GM15510 (cell line): ENCODE results near the gene RAPGEF5.

Experiments
- POLR2A ChIP-seq: IDR thresholded peaks from 3 replicates; pipeline ENCODE4 v1.6.1; 2011; ENCODE audit warnings: borderline replicate concordance; ENCODE audit not compliant: insufficient read length; ENCODE audit errors: extremely low read depth

Gene RAPGEF5

DNA sequence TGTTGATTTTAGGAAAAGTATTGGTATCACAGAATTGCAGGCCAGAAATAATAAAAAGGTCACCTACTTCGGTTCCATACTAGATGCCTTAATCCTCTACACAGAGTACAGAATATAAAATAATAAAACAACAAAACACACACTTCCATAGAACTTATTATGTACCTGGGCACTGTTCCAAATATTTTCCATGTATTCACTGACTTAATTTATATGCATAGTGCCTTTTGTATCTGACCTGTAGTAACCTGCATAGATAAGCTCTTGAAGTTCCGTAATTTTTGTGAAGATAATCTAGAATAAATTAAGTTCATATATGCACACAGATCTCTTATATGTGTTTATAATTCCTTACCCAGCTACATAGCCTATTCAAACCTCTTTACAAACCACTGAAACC lies 78.3 kb downstream of the RAPGEF5 start:
- TF ChIP-seq POLR2A: no peak

GRCh38 chr7:22277375-22277774 lies 79.6 kb downstream of the RAPGEF5 start:
- no peak for TF ChIP-seq POLR2A

GRCh38 chr7:22275661-22276060 lies 81.3 kb downstream of the RAPGEF5 start:
- TF ChIP-seq POLR2A: no peak

DNA sequence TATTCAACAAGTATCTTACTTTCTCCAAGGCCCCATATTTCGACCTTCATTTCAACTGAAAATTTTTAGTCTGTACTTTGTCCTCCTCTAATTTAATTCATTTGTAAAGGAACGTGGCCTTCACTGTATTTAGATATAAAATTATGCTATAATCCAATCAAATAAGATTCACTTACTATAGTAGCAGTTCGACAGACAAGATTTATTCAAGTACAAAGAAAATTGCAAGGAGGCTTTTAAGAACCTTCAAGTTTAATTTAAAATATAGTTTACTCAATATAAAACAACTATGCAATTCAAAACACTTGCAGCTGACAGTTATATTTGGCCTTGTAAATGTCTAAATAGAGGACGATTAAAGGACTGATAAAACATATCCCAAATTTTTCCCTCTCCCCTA lies 85.6 kb downstream of the RAPGEF5 start:
- no peak for TF ChIP-seq POLR2A

- TF ChIP-seq POLR2A: no peak
These were observed 86.6 kb downstream of the RAPGEF5 start for GRCh38 chr7:22270371-22270770.

DNA sequence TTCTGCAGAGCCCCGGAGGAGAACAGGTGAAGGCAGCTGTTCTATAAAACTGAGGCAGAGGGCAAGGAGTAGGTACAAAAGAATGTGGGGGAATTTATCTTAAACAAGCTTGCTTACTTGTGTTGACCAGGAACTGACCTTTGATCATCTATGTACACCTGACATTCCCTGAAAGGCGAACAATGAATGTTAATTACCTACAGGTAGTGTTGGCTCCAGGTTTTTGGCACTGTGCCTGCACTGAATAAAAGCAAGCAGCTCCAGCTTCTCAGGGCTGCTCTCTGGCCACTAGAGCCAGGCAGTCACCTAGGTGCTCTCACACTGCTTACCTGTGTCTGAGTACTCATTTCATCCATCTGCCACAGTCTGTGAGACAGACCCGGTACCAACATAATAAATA lies 87.0 kb downstream of the RAPGEF5 start:
- TF ChIP-seq POLR2A: no peak

DNA sequence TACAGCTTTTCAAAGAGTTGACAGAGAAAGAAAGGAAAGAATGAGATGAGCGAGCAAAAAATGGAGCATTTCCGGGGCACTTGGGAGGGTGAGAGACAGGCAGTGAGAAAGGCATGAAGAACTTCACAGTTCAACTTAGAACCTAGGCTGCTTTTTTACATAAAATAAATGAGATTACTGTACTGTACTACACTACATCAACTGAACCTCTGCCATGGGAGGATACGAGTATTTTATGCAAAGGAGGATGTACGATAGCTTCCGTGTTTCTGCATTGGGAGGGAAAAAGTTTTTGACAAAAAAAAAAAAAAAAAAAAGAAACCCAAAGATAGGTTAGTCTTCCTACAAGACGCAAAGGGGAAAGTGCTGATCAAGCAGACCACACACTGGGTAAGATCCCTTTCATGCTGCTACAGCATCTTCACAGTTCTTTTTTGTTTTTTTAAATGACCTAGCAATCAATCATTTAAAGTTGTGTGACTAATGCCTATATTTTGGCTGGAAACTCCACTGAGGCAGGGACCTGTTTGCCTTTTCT lies 88.0 kb downstream of the RAPGEF5 start:
- no peak for TF ChIP-seq POLR2A

DNA sequence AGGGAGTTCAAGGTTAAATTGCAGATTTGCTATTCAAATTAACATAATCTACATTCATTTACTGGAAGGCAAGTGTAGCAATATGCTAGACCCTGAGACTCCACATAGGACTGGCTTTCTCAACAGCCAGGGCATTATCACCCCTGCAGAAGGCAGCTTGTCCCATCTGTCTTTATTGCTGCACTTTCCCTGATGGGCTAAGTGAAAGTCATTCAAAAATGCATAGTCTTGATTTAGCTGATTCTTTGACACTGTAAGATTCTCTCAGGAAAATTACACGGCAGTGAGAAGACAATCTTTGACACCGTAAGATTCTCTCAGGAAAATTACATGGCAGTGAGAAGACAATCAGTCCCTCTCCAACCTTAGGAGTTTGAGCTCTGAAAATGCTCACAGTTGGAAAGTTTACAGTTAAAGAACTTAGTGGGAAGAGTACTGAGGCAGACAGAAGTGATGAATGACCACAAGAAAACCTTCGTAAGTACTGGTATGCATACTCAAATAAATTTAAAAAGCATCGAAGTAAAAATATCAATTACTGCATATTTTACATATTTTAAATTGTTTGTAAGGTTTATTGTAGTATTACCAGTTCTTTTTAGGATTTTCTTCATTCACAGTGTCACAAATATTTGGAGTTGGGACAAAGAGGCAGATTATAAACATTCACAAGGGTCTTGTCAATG lies 88.9 kb downstream of the RAPGEF5 start:
- no peak for TF ChIP-seq POLR2A

DNA sequence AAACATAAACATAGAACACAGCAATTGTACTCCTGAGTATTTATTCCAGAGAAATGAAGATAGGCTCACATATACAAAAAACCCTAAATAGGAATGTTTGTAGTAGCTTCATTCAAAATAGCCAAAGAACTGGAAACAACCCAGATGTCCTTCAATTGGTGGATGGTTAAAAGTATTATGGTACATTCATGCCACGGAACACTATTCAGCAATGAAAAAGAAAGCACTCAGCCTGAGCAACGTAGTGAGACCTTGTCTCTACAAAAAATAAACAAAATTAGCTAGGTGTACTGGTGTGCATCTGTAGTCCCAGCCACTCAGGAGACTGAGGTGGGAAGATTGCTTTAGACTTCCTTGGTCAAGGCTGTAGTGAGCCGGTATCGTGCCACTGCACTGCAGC lies 94.4 kb downstream of the RAPGEF5 start:
- no peak for TF ChIP-seq POLR2A

DNA sequence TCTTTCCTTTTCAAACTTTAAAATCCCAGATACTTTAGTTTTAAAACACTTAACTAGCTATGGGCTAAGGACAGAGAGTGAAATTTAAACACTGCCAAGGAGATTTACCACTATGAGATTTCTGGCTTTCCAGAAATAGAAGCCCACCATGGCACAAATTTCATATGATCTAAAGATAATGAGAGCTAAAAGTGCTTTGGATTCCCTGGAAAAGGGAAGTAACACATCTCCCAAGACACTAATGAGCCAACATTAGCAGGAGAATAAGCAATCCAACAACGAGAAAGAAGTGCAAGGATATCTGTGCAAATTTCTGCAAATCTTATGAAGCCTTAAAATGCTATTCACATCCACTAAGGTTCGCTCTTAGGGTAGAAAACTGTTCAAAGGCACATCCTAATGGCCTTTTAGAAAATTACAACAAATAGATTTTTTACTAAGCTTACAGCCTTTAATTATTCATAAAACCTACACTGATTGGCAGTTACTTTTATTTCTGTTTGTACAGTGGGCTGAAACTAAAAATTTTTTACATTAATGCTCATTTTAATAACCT lies 100.3 kb downstream of the RAPGEF5 start:
- TF ChIP-seq POLR2A: no peak

DNA sequence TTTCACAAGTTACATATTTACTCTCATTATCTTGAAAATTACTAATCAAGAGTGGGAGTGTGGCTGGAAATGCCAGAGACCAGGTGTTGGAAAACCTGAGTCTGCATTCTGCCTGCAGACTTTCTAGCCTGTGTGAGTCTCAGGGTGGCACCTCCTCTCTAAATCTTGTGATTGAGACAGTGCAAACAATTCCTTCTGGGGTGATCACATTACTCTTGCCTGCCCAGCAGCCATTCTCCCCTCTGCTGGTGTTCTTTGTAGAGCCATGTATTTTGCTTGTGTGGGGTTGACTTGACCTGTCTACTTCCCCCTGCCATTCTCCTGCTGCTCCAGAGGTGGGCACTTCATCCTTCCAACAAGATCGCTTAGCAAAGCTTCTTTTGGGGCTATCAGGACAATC lies 101.1 kb downstream of the RAPGEF5 start:
- TF ChIP-seq POLR2A: no peak

GRCh38 chr7:22255342-22255741 lies 101.6 kb downstream of the RAPGEF5 start:
- TF ChIP-seq POLR2A: no peak

GRCh38 chr7:22252936-22253536 lies 103.9 kb downstream of the RAPGEF5 start:
- no peak for TF ChIP-seq POLR2A

GRCh38 chr7:22252016-22252415 lies 104.9 kb downstream of the RAPGEF5 start:
- TF ChIP-seq POLR2A: no peak

- TF ChIP-seq POLR2A: no peak
These were observed 105.7 kb downstream of the RAPGEF5 start for GRCh38 chr7:22251281-22251680.

DNA sequence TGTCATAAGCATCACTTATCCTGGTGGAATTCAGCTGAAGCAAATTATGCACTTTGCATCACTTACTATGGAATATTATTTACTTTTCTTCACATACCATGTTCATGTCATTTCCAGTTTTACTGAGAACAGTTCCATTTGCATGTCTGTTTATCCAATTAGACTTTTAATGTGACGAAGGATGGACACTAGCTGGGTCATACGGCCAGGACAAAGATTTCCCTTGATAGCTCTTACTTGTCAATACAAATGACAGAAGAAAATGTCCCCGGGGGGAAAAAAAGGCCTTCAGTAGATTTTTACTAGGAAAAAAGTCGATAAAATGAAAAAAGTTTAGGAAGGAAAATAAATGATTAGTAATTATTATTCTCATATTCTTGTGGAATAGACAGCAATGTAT lies 106.6 kb downstream of the RAPGEF5 start:
- no peak for TF ChIP-seq POLR2A
